ENCODE results near the gene NOX5.

Gene NOX5

DNA sequence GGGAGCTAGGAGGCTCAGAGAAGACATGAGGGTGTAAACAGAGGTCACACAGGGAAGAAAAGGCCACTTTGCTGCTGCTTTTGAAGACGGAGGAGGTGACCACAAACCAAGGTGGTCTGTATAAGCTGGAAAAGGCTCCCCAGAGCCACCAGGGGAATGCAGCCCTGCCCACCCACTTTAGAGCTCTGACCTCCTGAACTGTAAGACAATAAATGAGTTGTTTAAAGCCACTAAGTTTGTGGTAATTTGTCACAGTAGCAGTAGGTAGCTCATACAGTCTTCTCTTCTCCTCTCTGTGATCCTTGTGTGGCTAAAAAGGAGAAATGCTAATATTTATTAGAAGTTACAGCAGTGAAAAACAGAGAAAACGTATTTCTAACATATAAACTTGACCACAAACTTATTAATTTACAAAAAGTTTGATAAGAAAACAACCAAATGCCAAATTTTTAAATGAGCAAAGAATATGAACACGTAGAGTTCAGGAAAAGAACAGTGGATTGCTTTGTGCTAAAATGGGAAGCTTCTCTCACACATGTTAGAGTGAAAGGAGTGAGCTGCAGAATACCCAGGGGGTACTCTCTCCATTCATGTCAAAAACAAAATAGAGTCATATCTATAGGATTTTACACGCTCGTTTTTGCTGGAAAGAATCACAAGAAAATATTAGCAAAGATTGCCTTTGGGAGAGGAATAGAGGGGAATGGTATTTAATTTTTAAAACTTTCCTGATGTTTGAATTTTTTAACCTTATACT lies 71.0 kb downstream of the NOX5 start:
- no peak for DNase-seq

GRCh38 chr15:69086427-69087204 lies 72.1 kb downstream of the NOX5 start:
- peak; percentile 53 for DNase-seq

- DNase-seq, result peak; percentile 6
Measured at GRCh38 chr15:69087366-69087976, 73.0 kb downstream of the NOX5 start.

DNA sequence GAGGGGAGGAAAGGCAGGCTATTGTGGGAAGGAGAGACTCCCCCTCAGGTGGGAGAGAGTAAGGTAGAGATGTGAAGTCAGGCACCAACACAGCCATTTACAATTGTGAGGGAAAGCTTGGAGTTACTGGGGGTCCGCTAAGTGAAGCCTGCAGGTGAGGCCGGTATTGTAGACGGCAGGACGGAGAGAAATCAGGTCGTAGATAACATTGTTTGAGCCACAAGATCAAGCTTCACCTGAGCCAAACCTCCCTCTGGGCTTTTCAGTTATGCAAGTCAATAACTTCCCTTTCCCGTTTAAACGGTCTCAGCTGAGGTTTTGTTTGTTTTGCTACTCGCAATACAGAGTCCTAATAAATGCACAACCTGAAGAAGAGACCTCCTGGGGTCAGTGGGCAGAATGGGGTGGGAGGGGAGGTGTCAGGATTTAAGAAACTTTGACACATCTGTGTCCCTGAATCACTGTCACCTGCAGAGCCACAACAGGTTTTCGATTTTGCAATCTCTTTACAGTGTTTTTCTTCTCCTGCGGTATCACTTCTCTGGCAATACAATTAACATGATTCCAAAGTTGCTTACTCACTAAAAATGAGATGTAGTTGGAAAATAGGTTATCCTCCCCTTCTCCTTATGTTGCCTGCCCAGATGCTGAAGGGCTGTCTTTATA lies 73.9 kb downstream of the NOX5 start:
- no peak for DNase-seq

DNA sequence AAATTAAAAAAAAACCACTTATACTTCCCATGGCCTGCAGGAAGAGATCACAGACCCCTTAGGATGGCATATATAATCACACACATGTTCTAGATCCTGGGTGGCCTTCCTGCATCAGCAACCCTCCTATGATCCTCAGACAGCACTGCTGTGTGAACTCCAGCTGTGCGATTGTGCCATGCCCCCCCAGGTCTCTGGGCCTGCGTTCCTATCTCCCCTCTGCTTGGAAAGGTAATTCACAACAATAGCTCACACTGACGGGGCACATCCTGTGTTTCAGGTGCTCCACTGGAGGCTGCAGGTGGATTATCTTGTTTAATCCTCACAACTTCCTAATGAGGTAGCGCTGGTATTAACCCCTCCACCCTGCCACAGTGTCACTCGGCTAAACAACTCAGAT lies 74.8 kb downstream of the NOX5 start:
- no peak for DNase-seq

GRCh38 chr15:69090197-69090948 lies 75.9 kb downstream of the NOX5 start:
- no peak for DNase-seq

DNA sequence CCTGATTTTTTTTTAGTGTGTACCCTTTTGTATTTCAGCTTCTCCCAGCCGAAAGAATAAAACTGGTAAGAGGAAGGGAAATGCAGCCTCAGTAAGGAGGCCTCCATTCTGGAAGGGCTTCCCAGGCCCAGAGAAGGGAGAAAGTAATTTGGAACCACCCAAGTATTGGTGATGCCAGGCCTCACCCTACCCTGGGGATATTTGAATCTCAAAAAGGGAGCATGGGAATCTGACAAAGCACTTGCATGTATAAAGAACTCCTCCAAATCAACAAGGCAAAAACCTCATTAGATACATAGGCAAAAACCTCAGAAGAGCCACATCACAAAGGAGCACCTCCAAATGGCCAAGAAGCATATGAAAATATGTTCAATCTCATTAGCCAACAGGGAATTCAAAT lies 77.2 kb downstream of the NOX5 start:
- DNase-seq, result no peak

- DNase-seq, result no peak
Measured at GRCh38 chr15:69092159-69092558, 77.7 kb downstream of the NOX5 start.

GRCh38 chr15:69093127-69093526 lies 78.6 kb downstream of the NOX5 start:
- DNase-seq, result no peak

GRCh38 chr15:69093614-69094013 lies 79.1 kb downstream of the NOX5 start:
- DNase-seq, result no peak

- no peak for DNase-seq
Measured at GRCh38 chr15:69094124-69094921, 79.8 kb downstream of the NOX5 start.

DNA sequence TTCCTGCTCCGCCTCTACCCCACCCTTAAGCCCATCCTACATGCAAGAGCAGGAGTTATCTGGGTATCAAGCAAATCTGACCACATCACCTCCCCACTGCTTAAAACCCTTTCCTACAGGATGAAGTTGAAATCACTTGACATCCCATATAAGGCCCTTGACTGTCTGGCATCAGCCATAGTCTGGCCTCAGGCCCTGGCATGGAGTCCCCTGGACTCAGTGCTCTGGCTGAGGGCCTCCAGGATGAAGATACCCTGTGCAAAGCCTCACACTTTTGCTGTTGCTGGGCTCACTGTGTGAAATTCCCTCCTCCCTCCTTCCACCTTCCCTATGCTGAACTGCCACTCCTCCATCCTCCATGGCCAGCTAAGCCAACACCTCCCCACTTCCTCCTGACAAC lies 80.8 kb downstream of the NOX5 start:
- DNase-seq, result no peak

GRCh38 chr15:69096196-69096595 lies 81.7 kb downstream of the NOX5 start:
- no peak for DNase-seq

GRCh38 chr15:69096626-69097025 lies 82.1 kb downstream of the NOX5 start:
- DNase-seq, result no peak

- DNase-seq, result no peak
Measured at GRCh38 chr15:69098771-69099170, 84.3 kb downstream of the NOX5 start.

GRCh38 chr15:69099941-69100340 lies 85.4 kb downstream of the NOX5 start:
- no peak for DNase-seq

DNA sequence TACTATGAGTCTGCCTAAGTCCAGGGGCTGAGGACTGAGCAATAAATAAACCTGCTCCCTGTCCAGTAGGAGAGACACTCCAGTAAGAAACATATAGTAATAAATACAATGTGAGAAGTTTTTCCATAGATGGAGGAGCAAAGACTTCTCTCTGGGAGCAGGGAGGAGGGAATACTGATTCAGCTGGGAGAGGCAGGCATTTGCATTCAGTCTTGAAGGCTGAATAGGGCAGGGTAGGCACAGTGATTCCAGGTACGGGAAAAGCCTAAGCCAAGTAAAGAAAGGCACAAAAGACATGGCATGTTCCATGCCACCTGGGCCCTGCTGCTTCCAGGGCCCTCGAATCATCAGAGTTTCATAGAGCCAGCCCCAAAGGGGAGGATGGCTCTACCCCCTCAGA lies 86.3 kb downstream of the NOX5 start:
- DNase-seq, result no peak

GRCh38 chr15:69104050-69104750 lies 89.7 kb downstream of the NOX5 start:
- DNase-seq, result no peak

DNA sequence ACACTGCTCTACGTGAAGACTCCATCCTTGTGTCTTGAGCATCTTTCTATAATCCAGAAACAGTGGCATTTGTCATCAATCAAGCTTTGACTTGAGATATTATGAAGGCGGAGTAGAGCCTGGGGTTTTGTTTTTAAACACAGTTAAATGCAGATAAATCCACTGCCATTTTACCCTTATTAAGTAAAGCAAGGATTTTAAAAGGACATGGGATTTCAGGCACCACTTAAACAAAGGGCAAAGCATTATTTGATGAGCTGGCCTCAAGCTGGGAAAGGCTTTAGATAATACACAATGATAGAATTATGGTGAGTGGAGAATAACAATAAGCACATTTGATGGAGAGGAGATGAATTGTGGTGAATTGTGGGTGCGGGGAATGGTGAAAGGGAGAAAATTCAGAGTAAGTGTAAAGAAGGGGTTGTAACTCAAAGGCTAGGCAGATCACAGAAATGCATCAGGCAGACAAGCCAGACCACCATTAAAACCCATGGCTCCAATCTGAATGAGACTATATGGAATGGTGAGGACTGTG lies 91.0 kb downstream of the NOX5 start:
- DNase-seq, result no peak

- no peak for DNase-seq
Measured at GRCh38 chr15:69107025-69107620, 92.6 kb downstream of the NOX5 start.

Data from NCI-H526 treated with DMSO at 0.1 percent for 48 hours (cell line).